HG03565 (cell line): Measurements from ENCODE around the gene THOC6.

Experiments
- ATAC-seq: cut with Tn5 transposase; IDR thresholded peaks from one replicate; pipeline ENCODE4 v1.9.1; 2021; ENCODE audit warnings: mild to moderate bottlenecking, moderate library complexity; ENCODE audit not compliant: unreplicated experiment

The THOC6 gene

DNA sequence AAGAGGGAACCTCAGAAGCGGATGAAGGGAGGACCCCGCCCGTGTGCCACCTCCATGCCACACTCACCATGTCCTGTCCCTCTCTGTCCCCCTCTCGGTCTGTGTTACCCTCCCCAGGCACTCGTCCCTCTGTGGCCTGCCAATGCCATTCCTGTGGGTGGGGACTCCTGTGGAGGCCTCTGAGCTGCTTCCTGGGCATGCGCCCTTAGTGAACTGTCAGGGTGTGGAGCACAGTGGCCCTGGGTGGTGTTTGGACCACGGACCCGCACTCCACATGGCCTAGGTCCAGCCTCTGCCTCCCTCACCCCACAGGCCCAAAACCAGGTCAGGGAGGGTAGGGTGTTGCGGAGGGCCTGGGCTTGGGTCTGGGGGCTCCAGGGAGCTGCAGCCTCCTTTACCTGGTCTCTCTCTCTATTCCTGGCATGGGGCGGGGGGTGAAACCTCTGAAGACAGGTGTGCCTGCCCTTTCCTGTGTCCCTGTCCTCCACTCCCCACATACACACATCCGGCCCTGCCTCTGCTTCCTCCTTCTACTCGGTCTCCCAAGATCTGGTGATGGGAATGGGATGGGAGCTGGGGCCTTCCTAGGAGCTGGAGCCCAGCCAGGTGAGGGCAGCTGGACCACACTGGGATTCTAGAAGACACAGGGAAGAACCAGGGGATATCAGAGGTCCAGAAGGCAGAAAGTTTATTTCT lies 32.1 kb upstream of the THOC6 start:
- no peak for ATAC-seq

DNA sequence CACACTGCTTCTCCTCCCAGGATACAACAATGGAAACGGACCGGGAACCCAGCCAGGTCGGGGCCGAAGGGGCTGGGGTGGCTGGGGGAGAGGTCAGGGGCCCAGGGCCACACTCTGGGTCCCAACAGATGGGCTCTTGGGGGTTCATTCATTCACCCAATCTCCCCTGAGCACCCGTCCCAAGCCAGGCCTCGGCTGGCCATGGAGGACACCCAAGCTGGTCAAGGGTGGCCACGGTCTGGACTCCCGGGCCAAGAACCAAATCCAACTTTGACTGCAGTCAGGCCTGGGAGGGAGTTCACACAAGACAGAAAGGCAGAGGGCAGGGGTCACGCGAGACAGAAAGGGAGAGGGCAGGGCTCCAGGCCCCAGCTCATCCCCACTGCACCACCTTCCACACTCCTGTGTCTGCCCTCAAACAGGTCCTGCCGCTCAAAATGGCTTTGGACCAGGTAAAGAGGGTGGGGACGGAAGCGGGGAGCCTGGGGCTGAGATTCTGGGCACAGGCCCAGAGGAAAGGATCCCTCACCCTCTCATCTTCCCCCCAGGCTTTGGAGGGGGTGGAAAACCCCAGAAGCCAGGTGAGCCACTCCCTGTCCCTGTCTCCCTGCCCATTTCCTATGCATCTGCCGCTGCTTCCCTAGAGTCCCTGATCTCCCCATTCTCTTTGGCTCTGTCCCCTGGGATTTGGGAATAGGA lies 31.3 kb upstream of the THOC6 start:
- no peak for ATAC-seq

DNA sequence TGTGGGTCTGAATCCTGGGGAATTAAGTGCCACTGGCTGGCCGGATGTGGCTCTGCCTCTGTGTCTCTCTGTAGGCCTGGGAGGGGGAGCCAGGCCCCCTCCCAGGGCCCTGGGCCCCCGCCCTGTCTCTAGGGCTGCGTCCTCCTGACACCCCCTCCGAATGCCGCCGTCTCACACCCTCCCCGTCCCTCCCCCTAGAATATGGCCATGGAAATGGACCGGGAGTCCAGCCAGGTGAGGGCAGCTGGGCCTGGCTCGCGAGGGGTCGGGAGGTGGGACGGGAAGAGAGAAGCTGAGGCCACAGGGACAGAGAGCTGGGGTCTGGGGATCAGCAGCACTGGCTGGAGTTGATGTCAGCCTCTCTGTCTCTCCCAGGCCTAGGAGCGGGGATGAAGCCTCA lies 27.5 kb upstream of the THOC6 start:
- ATAC-seq, result no peak

DNA sequence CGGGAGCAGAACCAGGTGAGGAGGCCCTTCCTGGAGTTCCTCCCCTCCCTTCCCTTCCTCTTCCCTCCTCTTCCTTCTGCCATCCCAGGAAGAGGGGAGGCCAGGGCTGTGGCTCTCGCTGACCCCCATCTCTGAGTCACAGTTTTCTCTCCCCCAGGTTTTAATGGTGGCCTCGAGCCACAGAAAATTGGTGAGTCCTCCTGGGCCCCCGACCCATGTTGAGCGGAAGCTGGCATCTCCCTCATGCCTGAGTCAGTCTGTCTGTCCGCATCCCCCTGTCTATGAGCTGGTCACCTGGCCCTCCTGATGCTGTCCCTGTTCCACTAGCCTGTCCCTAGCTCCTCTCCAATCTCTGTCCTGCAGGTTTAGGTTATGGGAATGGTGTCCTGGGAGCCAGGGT lies 23.9 kb upstream of the THOC6 start:
- no peak for ATAC-seq

DNA sequence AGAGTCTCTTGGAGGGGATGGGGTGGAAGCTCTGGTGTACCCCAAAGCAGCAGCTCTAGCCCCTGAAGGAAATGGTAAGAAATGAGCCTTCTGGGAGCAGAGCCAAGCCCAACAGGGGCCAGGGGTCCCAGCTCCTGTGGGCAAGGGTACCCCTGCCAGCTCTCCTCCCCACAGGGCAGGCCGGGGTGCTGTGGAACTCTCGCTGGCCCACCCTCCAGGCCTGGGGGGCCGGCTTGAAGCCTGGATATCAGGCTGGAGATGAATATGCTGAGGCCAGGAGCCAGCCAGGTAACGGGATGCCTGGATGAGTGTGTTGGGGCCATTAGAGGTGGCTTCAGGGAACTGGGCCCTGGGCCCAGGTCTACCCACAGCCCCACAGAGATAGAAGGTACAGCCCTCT lies 23.3 kb upstream of the THOC6 start:
- ATAC-seq, result no peak

DNA sequence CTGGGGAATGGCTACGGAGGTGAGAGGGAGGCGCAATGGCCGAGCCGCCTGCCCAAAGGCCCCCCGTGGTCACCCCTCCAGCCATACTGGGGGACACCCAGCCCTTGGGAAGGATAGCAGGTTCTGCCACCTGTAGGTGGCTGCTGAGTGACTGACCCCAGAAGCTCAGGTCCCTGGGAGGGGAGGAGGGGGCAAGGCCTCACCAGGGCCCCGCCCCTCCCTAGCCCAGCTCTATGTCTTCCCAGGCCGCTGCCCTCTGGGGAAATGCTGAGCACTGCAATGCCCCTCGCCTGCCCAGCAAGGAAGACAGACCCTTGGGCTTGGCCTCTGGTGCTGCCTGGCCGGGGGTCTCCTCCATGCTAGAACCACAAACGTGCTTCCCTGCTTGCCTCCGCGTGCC lies 22.5 kb upstream of the THOC6 start:
- ATAC-seq, result no peak

DNA sequence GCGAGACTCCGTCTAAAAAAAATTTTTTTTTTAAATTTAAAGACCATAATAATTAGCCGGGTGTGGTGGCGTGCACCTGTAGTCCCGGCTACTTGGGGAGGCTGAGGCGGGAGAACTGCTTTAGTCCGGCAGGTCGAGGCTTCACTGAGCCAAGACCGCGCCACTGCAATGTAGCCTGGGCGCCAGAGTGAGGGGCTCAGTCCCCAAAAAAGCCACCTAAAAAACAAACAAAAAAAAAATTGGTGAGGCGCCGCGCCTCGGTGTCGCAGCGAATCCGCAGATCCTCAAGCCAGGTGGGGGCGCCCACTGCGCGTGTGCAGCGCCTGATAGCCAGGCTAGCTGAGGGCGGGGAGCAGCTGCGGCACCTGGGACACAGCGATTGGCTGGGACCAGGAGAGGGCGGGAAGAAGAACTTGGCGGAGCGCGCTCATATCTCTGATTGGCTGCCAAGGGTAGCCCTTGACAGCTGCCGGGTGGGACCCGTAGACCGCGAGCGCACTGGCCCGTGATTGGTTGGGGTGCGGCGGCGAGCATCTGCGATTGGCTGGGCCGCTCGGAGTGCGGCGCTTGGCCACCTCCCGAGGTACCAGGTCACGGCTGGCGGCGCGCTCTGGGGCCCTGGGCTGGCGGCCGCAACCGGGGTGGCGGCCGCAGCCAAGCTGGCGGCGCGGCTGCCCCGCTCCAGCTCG lies 20.1 kb upstream of the THOC6 start:
- peak; percentile 88 for ATAC-seq

DNA sequence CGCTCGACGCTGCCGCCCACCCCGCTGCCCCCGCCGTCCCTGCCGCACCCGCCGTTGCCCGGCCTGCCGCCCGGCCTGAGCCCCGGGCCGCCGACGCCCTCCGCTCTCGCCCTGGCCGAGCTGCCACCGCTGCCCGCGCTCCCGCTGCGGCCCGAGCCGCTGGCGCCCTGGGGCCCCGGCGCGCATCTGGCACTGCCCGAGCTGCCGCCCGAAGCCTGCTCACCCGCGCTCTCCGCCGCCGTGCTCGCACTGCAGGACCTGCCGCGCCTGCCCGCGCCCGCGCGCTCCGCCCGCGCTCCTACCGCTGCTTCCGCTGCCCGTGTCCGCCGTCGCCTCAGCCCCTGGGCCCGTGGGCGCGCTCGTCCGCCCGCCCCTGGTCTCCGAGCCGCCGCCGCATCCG lies 19.5 kb upstream of the THOC6 start:
- ATAC-seq, result no peak

DNA sequence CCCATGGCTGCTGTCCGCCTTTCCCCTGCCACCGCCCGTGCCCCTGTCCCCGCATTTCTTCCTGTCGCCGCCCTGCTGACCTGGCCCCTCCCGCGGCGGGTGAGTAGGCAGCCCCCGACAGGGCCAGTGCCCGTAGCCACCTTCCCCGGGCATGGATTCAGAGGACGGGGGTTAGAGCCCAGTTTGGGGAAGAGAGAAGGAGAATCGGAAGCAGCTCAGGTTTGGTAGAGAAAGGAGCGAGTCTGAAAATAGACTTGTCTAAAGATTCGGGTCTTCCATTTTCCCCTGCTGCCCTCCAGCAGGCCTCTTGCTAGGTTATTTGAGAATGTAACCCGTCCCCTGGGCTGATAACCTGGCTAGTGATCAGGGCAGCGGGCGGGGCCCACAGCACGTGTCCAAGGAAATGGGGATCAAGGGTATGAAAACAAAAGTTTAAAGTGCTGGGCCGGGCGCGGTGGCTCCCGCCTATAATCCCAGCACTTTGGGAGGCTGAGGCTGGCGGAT lies 19.0 kb upstream of the THOC6 start:
- ATAC-seq, result no peak

DNA sequence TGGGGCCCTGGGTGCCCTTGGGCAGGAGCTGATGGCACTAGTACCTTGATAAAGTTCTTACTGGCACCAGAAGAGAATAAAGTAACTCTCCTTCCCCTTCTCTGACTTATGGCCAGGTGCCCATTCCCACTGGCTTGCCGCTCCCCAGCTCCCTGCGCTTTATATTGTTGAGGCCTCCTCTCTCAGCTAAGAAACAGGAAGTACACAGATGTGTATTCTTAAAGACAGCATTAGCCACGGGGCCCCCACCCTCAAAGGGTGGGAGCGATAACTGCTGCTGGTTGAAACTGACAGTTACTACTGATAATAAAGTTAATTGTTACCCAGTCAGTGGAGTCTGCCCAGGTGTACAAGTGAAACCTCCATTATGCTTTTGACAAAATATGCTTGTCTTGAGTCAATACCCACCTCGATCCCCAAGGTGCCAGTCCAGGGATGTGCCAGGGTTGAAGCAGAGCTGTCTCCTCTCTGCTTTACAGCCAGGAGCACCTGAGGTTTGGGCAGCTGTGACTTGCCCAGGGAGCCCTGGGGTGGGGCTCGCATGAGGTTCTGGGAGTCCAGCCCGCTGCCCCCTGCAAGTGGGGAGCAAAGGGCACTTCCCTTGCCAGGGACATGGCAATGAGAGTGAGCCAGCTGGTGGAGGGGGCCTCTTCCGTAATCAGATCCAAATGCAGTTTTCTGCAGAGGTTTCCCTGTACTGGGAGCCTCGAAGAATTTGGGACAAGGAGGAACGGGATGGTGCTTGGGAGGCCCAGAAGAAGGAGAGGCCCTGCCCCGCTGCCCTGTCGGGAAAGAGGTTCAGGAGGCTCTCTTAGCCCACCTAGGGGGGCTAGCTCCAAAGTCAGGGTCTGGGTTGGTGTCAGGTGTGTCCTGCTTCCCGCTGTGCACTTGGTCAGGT lies 16.5 kb upstream of the THOC6 start:
- no peak for ATAC-seq

DNA sequence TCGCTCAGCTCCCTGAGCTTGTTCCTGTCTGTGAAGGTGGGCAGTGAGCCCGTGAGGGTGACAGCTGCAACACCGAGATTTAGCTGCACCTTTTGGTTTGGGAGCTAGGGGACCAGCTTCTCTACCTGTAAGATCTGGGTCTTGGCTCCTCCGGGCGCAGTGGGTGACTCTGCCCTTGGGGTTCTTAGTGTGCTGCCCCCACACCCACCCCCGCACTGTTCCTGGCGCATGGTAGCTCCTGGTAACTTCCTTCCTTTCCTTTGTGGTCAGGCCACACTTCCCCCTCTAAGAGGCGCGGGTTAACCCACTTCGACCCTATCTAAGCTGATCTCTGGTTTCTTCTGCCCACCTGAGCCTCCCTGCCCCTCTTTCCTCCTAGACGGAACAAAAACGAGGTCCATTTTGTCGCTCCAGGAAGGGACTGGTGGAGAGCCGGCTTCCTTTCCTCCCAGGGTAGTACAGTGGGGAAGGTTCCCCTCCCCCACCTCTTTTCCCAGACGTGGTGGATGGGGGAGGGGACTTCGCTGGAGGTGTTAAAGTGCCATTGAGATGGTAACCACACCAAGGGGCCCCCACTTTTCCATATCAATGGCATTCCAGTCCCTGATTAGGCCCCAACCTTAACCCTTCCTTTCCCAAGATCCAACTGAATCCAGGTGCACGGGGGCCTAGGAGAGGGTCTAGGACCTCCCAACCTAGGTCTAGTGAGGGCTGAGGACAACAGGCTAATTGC lies 15.7 kb upstream of the THOC6 start:
- ATAC-seq, result no peak

DNA sequence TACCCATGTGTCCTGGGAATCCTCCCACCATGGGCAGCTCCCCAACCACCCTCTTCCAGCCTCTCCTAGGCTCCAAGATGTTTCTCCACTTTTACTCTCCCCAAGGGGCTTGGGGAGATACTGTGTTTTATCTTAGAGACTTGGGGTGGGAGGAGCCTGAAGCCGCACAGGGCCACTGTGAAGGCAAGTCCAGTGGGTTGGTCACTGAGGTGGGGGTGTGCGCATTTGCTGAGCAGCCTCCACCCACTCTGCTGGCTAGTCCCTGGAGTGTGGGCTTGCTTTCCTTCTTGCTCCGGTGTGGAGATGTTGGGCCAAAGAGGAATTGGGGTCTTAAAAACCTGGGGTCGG lies 15.2 kb upstream of the THOC6 start:
- no peak for ATAC-seq

DNA sequence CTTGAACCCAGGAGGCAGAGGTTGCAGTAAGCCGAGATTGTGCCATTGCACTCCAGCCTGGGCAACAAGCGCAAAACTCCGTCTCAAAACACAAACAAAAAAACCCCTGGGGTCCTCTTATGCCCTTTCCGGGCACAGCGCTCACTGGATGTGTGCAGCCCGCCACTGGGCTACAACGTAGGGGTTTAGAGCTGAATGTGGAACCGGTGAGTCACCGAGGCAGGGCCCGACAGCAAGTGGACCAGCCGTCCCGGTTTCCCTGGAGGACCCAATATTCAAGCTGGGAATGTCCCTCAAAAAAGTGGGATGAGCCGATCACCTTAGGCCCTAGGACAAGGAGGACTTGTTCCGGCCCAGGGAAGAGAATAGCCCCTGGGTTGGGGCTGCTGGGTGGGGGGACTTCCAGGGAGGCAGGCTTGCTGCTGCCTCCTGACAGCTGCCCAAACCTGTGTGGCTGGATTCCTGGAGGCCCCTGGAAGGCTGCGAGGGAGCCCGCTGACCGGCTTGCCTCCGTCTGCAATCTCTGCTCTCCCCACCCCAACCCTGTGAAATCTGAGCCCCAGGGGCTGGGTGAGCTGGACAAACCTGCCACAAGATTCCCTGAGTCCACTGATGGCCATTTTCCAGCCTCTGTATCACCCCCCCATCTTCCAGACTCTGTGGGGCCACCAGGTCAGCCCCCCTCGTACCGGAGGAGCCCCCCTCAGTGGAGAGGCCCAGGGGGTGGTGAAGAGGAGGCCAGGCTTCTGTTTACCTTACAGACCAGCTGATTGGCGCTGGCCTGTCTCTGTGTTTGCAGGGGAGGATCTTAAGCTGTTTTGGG lies 14.1 kb upstream of the THOC6 start:
- ATAC-seq, result no peak

DNA sequence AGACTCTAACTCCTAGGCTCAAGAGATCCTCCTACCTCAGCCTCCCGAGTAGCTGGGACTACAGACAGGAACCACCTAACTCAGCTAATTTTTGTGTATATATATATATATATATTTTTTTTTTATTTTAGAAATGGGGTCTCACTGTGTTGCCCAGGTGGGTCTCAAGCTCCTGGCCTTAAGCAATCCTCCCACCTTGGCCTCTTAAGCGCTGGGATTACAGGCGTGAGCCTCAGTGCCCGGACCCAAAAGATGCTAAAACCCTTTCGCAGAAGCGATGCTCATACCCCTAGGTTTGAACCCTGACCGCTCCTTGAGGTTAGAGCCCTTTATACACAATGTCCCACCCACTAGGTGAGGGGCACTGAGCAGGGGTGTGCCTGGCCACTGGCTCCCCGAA lies 13.3 kb upstream of the THOC6 start:
- no peak for ATAC-seq

DNA sequence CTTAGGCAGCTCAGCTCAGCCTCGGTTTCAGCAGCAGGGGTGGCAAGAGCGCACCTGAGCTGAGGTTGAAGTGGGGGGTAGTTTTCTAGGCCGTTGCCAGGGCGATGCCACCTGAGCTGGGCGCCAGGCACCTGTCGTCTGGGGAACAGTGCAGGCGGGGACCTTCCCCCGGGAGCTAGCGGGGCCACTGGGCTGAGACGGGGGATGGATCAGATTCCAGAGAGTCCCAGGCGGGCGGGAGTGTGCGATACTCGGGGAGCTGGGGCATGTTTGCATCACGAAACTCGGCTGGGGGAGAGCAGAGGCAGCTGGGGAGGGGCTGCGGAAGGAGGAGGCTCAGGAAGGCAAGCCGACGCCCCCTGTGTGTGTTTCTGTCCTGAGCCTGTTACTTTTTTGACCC lies 11.6 kb upstream of the THOC6 start:
- ATAC-seq, result no peak

DNA sequence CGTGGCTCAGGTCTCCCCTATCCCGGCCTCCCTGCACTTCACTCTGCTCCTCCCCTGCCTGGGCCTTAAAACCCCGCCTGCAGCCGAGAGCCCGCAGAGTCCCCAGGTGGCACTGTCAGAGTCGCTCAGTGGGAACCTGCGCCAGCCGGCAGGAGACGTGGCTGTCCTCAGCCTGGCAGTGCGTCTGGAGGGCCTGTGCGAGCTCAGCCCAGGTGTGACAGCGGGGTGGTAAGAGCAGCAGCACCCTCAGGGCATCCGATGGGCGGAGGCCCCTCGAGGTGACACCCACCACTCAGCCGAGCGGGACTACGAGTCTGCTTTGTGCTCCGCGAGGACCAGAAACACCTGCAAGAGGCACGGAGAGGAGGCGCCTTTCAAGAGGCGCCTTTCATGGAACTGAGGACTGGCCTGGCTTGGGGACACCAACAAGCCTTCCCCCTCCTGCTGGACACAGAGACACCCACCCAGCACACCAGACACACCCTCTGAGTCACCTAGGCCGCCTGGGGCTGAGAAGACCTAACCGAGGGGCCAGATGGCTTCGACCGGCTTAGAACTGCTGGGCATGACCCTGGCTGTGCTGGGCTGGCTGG lies 10.9 kb upstream of the THOC6 start, which contains the start of gene CLDN9:
CLDN9 (plus strand) TSS at position 96 of the 593 bp plus-strand sequence; CDS start at position 536, 440 bp downstream.
- no peak for ATAC-seq

DNA sequence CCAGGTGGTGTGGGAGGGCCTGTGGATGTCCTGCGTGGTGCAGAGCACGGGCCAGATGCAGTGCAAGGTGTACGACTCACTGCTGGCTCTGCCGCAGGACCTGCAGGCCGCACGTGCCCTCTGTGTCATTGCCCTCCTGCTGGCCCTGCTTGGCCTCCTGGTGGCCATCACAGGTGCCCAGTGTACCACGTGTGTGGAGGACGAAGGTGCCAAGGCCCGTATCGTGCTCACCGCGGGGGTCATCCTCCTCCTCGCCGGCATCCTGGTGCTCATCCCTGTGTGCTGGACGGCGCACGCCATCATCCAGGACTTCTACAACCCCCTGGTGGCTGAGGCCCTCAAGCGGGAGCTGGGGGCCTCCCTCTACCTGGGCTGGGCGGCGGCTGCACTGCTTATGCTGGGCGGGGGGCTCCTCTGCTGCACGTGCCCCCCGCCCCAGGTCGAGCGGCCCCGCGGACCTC lies 10.3 kb upstream of the THOC6 start:
- no peak for ATAC-seq

DNA sequence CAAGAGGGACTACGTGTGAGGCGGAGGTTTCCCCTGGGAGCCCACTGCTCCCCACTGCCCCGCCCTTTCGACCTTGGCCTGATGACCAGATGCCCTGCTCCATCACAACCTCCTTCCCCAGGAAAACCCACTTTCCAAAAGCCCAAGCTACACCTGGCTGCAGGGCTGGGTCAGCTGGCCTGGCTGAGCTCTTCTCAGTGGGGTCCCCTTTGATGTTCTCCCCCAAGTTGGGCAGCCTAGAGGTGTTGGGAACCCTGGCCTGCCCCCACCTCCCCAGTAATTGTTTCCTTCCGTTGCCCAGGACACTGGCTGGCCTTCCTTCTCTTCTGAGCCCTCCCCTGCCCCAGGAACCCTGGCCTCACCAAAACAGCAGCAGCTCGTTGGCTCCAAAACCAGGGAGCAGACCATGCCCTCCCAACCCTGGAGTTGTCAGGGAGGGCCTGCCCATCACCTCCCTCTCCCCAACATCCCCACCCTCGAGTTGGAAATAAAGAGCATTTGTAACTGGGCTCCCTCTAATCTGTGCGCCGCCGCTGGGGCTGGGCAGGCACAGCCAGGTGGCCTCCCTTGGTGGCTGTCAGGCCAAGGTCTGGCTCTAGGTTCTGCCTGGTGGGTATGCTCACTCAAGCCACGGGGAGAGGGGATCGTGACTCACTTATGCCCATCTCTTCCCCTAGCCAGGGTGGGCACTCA lies 9.7 kb upstream of the THOC6 start:
- no peak for ATAC-seq
